Karpas-422 (cell line): Measurements from ENCODE around the gene RARA. TPM values are rescaled to one million over a fixed set of nuclear protein-coding genes. Genes with fewer than 3 reads are reported as not detected.

Experiments
- DNase-seq: peaks from one replicate; pipeline ENCODE4 v3.0.0-alpha.2; 2015
- H2AFZ ChIP-seq: fragments of 200-600 bp; sonication (generic); 2 replicates; pipeline ENCODE4 v1.6.1; 2014; ENCODE audit warnings: antibody characterized with exemption, low read length, mixed read lengths
- H3K27ac ChIP-seq: fragments of 200-600 bp; sonication (generic); 2 replicates; pipeline ENCODE4 v1.5.1; 2014; ENCODE audit warnings: mild to moderate bottlenecking, low read length, moderate library complexity
- H3K27me3 ChIP-seq: fragments of 200-600 bp; sonication (generic); 2 replicates; pipeline ENCODE4 v1.6.1; 2014; ENCODE audit warnings: low read length, mixed read lengths
- H3K36me3 ChIP-seq: fragments of 200-600 bp; sonication (generic); 2 replicates; pipeline ENCODE4 v1.6.1; 2014; ENCODE audit warnings: low read length, mixed read lengths; ENCODE audit not compliant: insufficient read depth
- H3K4me1 ChIP-seq: fragments of 200-600 bp; sonication (generic); 2 replicates; pipeline ENCODE4 v1.6.1; 2014; ENCODE audit warnings: mild to moderate bottlenecking, low read length, mixed read lengths
- H3K4me2 ChIP-seq: fragments of 200-600 bp; sonication (generic); 2 replicates; pipeline ENCODE4 v1.6.1; 2014; ENCODE audit warnings: low read length, low read depth, mild to moderate bottlenecking; ENCODE audit not compliant: poor library complexity, severe bottlenecking
- H3K4me3 ChIP-seq: fragments of 200-600 bp; sonication (generic); 2 replicates; pipeline ENCODE4 v1.5.1; 2014; ENCODE audit warnings: mild to moderate bottlenecking, antibody characterized with exemption, low read length, mixed read lengths
- H3K79me2 ChIP-seq: fragments of 200-600 bp; sonication (generic); 2 replicates; pipeline ENCODE4 v1.6.1; 2014; ENCODE audit warnings: mild to moderate bottlenecking, low read length, mixed read lengths
- H3K9ac ChIP-seq: fragments of 200-600 bp; sonication (generic); 2 replicates; pipeline ENCODE4 v1.6.0; 2014; ENCODE audit warnings: low read length
- H3K9me2 ChIP-seq: fragments of 200-600 bp; sonication (generic), shearing (Covaris generic); replicated peaks from 2 replicates; pipeline ENCODE4 v1.6.0; 2014; ENCODE audit warnings: mild to moderate bottlenecking, low read length, moderate library complexity; ENCODE audit not compliant: insufficient read depth
- H3K9me3 ChIP-seq: fragments of 300-700, 200-600 bp; sonication (generic); 2 replicates; pipeline ENCODE4 v1.6.1; 2014; ENCODE audit warnings: low read length, mixed read lengths
- H4K20me1 ChIP-seq: fragments of 200-600 bp; sonication (generic); 2 replicates; pipeline ENCODE4 v1.6.1; 2014; ENCODE audit warnings: mild to moderate bottlenecking, antibody characterized with exemption, low read length, low read depth; ENCODE audit not compliant: insufficient read depth
- total RNA-seq: library from RNA; depleted of rRNA; stranded (reverse); fragments of >200 nt; shearing (Covaris generic); gene quantifications from 2 replicates; pipeline ENCODE4 v1.2.3, GENCODE V29; 2014; ENCODE audit warnings: low replicate concordance

RARA gene
- total RNA-seq, 1 experiment from 2014 or later = 21.8 TPM

DNA sequence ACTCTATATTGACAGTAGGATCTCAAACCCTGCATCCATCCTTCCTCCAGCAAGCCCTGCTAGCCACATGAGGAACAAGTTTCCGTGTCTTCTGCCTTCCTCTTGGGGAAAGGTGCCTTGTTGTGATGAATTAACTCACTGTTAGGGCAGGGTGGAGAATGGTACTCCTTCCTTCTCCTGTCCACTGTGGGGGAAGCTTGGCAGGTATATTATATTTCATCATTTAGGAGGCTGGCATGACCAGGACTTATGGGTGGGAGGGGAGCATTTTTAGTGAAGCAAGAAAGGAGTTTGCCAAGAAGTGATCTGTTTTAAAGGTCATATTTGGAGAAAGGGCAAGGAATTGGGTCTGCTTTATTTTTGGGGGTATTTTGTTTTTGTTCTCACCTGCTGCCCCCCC is 30.6 kb upstream of the RARA start:
- H4K20me1 ChIP-seq = no peaks in the 10 kb centered on the region
- H3K36me3 ChIP-seq = peaks cover 6% of the 10 kb centered on the region; the same call in 1 of the 2 replicates
- peaks cover 13% of the 10 kb centered on the region for H3K4me1 ChIP-seq

GRCh38 chr17:40279402-40279801 is 29.6 kb upstream of the RARA start:
- no peak overlapping the region for H3K27ac ChIP-seq
- no peak for DNase-seq
- H2AFZ ChIP-seq = no peak overlapping the region
- H3K79me2 ChIP-seq = no peaks in the 10 kb centered on the region
- peaks cover 6% of the 10 kb centered on the region; the same call in 1 of the 2 replicates for H3K36me3 ChIP-seq
- H3K27me3 ChIP-seq = no peaks in the 10 kb centered on the region
- no peak overlapping the region for H3K4me3 ChIP-seq
- no peaks in the 10 kb centered on the region for H4K20me1 ChIP-seq
- H3K9me2 ChIP-seq = no peaks in the 10 kb centered on the region
- H3K9me3 ChIP-seq = no peaks in the 10 kb centered on the region
- H3K4me1 ChIP-seq = peaks cover 10% of the 10 kb centered on the region
- H3K9ac ChIP-seq = no peak overlapping the region
- H3K4me2 ChIP-seq = no peak overlapping the region

More for the DNA sequence above, 30.6 kb upstream of the RARA start:
- Histone ChIP-seq H3K27ac (no peak overlapping the region), H3K79me2 (no peaks in the 10 kb centered on the region), H3K27me3 (no peaks in the 10 kb centered on the region), H3K9me3 (no peaks in the 10 kb centered on the region), H3K9me2 (no peaks in the 10 kb centered on the region), H2AFZ (no peak overlapping the region), H3K4me2 (no peak overlapping the region), H3K9ac (no peak overlapping the region), H3K4me3 (no peak overlapping the region)
- no peak for DNase-seq

DNA sequence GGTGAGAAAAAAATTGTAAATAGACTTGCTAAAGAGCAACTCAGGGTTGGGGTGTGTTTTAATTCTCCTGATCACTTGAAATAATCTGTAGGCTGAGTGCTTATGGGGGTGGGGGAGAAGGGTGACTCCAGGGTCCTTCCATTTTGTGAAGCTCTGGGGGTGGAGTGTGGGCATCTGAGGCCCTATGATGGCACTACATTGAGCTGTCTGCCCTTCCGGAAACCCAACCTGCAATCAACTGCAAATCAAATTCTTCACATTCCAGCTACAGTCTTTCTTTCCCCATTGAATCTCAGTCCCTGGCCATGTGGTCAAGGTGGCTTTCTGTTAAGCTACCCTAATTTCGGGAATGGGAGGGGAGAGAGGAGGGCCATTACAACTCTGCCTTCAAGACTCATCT is 27.3 kb upstream of the RARA start:
- no peak overlapping the region for H3K4me2 ChIP-seq
- H3K9ac ChIP-seq = no peak overlapping the region
- no peaks in the 10 kb centered on the region for H3K27me3 ChIP-seq
- peaks cover under 1% of the 10 kb centered on the region for H3K4me1 ChIP-seq
- no peak overlapping the region for H3K4me3 ChIP-seq
- DNase-seq = no peak
- no peaks in the 10 kb centered on the region for H3K9me2 ChIP-seq
- no peaks in the 10 kb centered on the region for H4K20me1 ChIP-seq
- peaks cover 6% of the 10 kb centered on the region; the same call in 1 of the 2 replicates for H3K36me3 ChIP-seq
- no peaks in the 10 kb centered on the region for H3K79me2 ChIP-seq
- H3K9me3 ChIP-seq = no peaks in the 10 kb centered on the region
- H3K27ac ChIP-seq = no peak overlapping the region
- H2AFZ ChIP-seq = no peak overlapping the region

GRCh38 chr17:40283662-40284061 is 25.3 kb upstream of the RARA start:
- Histone ChIP-seq H3K9ac (no peak overlapping the region), H3K36me3 (peaks cover 6% of the 10 kb centered on the region; the same call in 1 of the 2 replicates), H3K9me2 (no peaks in the 10 kb centered on the region), H3K4me3 (no peak overlapping the region), H3K27ac (no peak overlapping the region), H3K4me2 (no peak overlapping the region), H4K20me1 (no peaks in the 10 kb centered on the region), H3K9me3 (no peaks in the 10 kb centered on the region), H3K4me1 (peaks cover 7% of the 10 kb centered on the region), H3K27me3 (no peaks in the 10 kb centered on the region), H3K79me2 (peaks cover 8% of the 10 kb centered on the region), H2AFZ (no peak overlapping the region)
- no peak for DNase-seq

DNA sequence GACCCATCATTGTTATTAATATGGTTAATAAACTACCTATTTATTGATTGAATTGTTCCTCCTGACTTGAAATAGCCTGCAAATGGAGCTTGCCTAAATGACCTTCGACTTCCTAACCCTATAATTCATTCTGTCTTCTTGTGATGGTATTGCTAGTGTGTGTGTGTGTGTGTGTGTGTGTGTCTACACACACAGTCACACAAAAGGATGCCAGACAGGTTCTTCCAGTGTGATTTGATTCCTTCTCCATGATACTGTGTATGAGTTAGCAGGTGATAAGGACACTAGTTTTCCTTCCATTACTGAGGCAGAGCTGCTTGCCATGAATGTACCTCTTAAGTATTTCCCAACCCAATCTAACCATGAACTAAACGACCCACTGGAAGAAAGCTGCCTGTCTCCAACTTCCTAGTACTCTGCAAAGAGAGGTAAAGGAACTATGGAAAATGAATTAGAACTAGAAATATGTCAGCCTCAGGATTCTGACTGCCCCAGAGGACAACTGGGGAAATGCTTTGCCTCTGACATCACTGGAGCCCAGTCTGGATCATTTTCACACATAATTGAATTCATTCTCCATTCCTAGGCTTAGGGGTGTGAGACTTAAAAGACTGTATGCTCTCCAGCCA is 24.8 kb upstream of the RARA start:
- Histone ChIP-seq H3K27ac (no peak overlapping the region), H4K20me1 (no peaks in the 10 kb centered on the region), H3K4me2 (no peak overlapping the region), H3K36me3 (peaks cover 6% of the 10 kb centered on the region; the same call in 1 of the 2 replicates), H3K4me1 (peaks cover 13% of the 10 kb centered on the region), H2AFZ (no peak overlapping the region), H3K9ac (no peak overlapping the region), H3K9me2 (no peaks in the 10 kb centered on the region), H3K27me3 (no peaks in the 10 kb centered on the region), H3K4me3 (no peak overlapping the region), H3K9me3 (no peaks in the 10 kb centered on the region), H3K79me2 (peaks cover 14% of the 10 kb centered on the region)
- DNase-seq = no peak

GRCh38 chr17:40286473-40286872 is 22.5 kb upstream of the RARA start:
- no peak overlapping the region; the same call in 1 of the 2 replicates for H3K27ac ChIP-seq
- peaks cover 21% of the 10 kb centered on the region for H3K36me3 ChIP-seq
- H3K9me2 ChIP-seq = no peaks in the 10 kb centered on the region
- H3K4me3 ChIP-seq = no peak overlapping the region
- peaks cover 35% of the 10 kb centered on the region for H3K79me2 ChIP-seq
- H4K20me1 ChIP-seq = no peaks in the 10 kb centered on the region
- peak overlapping the region; percentile 65 for H3K4me2 ChIP-seq
- no peak overlapping the region for H2AFZ ChIP-seq
- H3K9ac ChIP-seq = peak overlapping the region; percentile 60; the same call in 1 of the 2 replicates
- no peak for DNase-seq
- H3K9me3 ChIP-seq = no peaks in the 10 kb centered on the region
- H3K4me1 ChIP-seq = peaks cover 30% of the 10 kb centered on the region
- no peaks in the 10 kb centered on the region for H3K27me3 ChIP-seq

DNA sequence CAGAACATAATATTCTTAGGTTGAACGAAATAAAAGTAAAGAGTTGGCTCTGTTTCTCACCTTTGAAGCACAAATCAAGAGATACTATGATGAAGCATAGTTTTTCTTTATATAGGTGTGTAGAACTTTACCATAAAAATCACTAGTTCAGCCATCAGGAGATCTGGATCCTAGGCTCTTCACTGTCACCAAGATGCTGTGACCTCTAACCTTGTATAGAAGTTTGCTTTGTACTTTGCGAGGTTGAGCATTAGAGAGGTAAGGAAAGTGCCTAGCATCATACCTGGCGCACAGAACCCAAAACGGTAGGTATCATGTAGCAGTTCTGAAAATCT is 21.9 kb upstream of the RARA start:
- peaks cover 30% of the 10 kb centered on the region for H3K4me1 ChIP-seq
- H3K9me3 ChIP-seq = no peaks in the 10 kb centered on the region
- no peaks in the 10 kb centered on the region for H3K27me3 ChIP-seq
- H3K27ac ChIP-seq = peak overlapping the region; percentile 33; the same call in 1 of the 2 replicates
- peak overlapping the region; percentile 65 for H3K4me2 ChIP-seq
- peaks cover 22% of the 10 kb centered on the region for H3K36me3 ChIP-seq
- DNase-seq = no peak
- no peaks in the 10 kb centered on the region for H4K20me1 ChIP-seq
- H3K4me3 ChIP-seq = peak overlapping the region; percentile 55
- H2AFZ ChIP-seq = no peak overlapping the region
- peak overlapping the region; percentile 60 for H3K9ac ChIP-seq
- H3K79me2 ChIP-seq = peaks cover 35% of the 10 kb centered on the region
- no peaks in the 10 kb centered on the region for H3K9me2 ChIP-seq

- Histone ChIP-seq H2AFZ (no peak within 1 kb of the TSS), H3K4me3 (peak within 1 kb of the TSS; percentile 92), H3K9me3 (no peaks in the 10 kb centered on the region), H3K36me3 (peaks cover 22% of the 10 kb centered on the region), H4K20me1 (no peaks in the 10 kb centered on the region), H3K79me2 (peaks cover 35% of the 10 kb centered on the region), H3K4me1 (peaks cover 30% of the 10 kb centered on the region), H3K9ac (peak within 1 kb of the TSS; percentile 87), H3K9me2 (no peaks in the 10 kb centered on the region), H3K27me3 (no peaks in the 10 kb centered on the region), H3K4me2 (peak within 1 kb of the TSS; percentile 79), H3K27ac (peak within 1 kb of the TSS; percentile 83)
- DNase-seq = peak; percentile 99
Observed at GRCh38 chr17:40287494-40288369, 21.2 kb upstream of the RARA start, which contains the start of gene CDC6. CDC6 (plus strand) TSS chr17:40287879; CDS start chr17:40289421, 1,542 bp downstream.
